Measurements from ENCODE around the gene GTF2H1. TPM values are rescaled to one million over a fixed set of nuclear protein-coding genes. Genes with fewer than 3 reads are reported as not detected.
A peak's percentile ranks its signal among the peaks of the same experiment; 100 is the strongest.

Gene GTF2H1
- total RNA-seq, 1 donor from 2014 or later, result 45.2 TPM

DNA sequence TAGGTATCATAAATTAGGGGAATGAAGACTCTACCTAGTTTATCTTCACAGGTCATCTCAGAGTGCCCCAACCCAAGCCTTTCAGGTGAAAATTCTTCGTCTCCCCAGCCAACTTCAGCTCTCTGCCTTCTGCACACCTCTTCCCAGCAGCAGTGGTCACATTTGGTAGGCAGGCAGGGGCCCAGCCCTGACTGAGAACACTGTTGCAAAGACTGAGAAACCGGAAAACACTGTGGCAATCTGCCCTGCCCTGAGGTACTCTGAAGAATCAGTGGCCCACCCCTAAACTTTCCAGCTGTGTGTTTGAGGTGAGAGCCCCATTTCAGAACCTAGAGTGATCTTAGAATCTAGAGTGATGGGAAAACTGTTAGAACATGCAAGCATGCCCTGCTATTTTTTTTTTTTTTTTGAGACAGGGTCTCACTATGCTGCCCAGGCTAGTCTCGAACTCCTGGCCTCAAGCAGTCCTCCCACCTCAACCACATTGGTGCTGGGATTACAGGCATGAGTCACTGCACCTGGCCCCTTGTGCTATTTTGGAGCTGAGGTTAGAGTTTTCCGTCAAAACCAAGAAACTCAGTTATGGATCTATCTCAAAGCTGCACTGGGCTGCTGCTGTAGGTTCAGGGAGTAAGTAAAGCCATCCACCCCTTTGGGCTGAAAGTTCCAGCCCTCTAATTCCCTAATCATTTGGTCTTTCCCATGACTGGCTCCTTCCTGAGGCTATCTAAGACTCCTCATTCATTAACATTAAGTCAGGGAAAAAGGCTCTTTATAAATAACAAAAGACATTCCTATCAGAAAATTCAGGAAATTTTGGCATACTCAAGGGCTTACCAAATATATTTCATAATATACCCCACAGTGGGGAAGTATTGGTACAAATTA, 70.3 kb downstream of the GTF2H1 start:
- H3K36me3 ChIP-seq, result peaks cover 9% of the 10 kb centered on the region
- Mint-ChIP-seq H3K4me3 (peak overlapping the region; percentile 62), H3K36me3 (peaks cover 3% of the 10 kb centered on the region)

DNA sequence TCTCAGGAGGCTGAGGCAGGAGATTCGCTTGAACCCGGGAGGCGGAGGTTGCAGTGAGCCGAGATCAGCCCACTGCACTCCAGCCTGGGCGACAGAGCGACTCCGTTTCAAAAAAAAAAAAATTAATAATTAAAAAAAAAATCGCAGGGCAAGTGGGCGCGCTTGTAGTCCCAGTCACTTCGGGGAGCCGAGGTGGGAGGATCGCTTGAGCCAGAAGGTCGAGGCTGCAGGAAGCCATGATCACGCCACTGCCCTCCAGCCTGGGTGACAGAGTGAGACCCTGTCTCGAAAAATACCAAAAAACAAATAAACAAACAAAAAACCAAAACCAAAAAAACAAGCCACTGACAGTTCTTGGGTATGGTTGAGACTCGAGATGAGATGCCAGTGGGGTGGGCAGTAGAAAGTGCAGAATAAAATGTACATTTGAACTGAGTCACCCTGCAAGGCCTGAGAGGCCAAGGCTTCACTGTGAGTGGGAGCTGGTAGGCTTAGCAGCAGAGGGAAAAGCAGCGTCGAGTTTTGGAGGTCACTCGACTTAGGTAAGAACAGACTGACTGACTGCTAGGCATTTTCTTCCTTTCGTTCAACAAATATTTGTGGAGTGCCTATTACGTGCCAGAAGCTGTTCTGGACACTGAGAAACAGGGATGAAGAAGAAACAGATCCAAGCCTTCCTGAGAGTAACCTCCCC, 71.4 kb downstream of the GTF2H1 start:
- Mint-ChIP-seq H3K4me1 (peaks cover 30% of the 10 kb centered on the region), H3K27me3 (ENCODE audit: insufficient read depth, low read depth) (peaks cover 6% of the 10 kb centered on the region), H3K27ac (no peak overlapping the region), H3K4me3 (peak overlapping the region; percentile 92), H3K9me3 (no peaks in the 10 kb centered on the region), H3K36me3 (peaks cover 8% of the 10 kb centered on the region)
- Histone ChIP-seq H3K4me2 (peak overlapping the region; percentile 79), H3K4me3 (peak overlapping the region; percentile 68), H3K27ac (no peak overlapping the region), H3K79me2 (ENCODE audit: low read depth) (peaks cover 47% of the 10 kb centered on the region), H3K9me3 (ENCODE audit: low read depth) (no peaks in the 10 kb centered on the region), H2AFZ (replicated peaks) (peak overlapping the region; percentile 7), H3K9ac (no peak overlapping the region), H4K20me1 (ENCODE audit: low read depth) (peaks cover 37% of the 10 kb centered on the region), H3F3A (ENCODE audit: low read depth) (peaks cover 26% of the 10 kb centered on the region), H3K27me3 (peaks cover 16% of the 10 kb centered on the region), H3K36me3 (peaks cover 12% of the 10 kb centered on the region), H3K4me1 (peaks cover 7% of the 10 kb centered on the region)
- TF ChIP-seq EZH2phosphoT487 (IDR thresholded peaks at IDR 0.05), result no peak
- TF ChIP-seq, protein P1, sequence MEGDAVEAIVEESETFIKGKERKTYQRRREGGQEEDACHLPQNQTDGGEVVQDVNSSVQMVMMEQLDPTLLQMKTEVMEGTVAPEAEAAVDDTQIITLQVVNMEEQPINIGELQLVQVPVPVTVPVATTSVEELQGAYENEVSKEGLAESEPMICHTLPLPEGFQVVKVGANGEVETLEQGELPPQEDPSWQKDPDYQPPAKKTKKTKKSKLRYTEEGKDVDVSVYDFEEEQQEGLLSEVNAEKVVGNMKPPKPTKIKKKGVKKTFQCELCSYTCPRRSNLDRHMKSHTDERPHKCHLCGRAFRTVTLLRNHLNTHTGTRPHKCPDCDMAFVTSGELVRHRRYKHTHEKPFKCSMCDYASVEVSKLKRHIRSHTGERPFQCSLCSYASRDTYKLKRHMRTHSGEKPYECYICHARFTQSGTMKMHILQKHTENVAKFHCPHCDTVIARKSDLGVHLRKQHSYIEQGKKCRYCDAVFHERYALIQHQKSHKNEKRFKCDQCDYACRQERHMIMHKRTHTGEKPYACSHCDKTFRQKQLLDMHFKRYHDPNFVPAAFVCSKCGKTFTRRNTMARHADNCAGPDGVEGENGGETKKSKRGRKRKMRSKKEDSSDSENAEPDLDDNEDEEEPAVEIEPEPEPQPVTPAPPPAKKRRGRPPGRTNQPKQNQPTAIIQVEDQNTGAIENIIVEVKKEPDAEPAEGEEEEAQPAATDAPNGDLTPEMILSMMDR (IDR thresholded peaks at IDR 0.05), result no peak
- TF ChIP-seq EZH2 (IDR thresholded peaks at IDR 0.05), result no peak
- no peak for DNase-seq (ENCODE audit: low spot score)

More for the DNA sequence above, 70.3 kb downstream of the GTF2H1 start:
- H3K27me3 Mint-ChIP-seq (ENCODE audit: insufficient read depth, low read depth), result peaks cover 6% of the 10 kb centered on the region
- no peak overlapping the region for H3K4me2 ChIP-seq
- TF ChIP-seq EZH2 (IDR thresholded peaks at IDR 0.05) (no peak), EZH2phosphoT487 (IDR thresholded peaks at IDR 0.05) (no peak)
- TF ChIP-seq, protein P1 (IDR thresholded peaks at IDR 0.05), result no peak
- no peaks in the 10 kb centered on the region for H3K9me3 Mint-ChIP-seq
- no peak overlapping the region for H2AFZ ChIP-seq (replicated peaks)
- no peak overlapping the region for H3K27ac ChIP-seq
- H3K4me1 Mint-ChIP-seq, result peaks cover 25% of the 10 kb centered on the region
- H4K20me1 ChIP-seq (ENCODE audit: low read depth), result peaks cover 27% of the 10 kb centered on the region
- no peak overlapping the region for H3K27ac Mint-ChIP-seq
- peaks cover 16% of the 10 kb centered on the region for H3K27me3 ChIP-seq
- no peaks in the 10 kb centered on the region for H3K9me3 ChIP-seq (ENCODE audit: low read depth)
- peaks cover 7% of the 10 kb centered on the region for H3K4me1 ChIP-seq
- H3F3A ChIP-seq (ENCODE audit: low read depth), result peaks cover 23% of the 10 kb centered on the region
- no peak overlapping the region for H3K4me3 ChIP-seq
- no peak overlapping the region for H3K9ac ChIP-seq
- no peak for DNase-seq (ENCODE audit: low spot score)
- peaks cover 39% of the 10 kb centered on the region for H3K79me2 ChIP-seq (ENCODE audit: low read depth)

DNA sequence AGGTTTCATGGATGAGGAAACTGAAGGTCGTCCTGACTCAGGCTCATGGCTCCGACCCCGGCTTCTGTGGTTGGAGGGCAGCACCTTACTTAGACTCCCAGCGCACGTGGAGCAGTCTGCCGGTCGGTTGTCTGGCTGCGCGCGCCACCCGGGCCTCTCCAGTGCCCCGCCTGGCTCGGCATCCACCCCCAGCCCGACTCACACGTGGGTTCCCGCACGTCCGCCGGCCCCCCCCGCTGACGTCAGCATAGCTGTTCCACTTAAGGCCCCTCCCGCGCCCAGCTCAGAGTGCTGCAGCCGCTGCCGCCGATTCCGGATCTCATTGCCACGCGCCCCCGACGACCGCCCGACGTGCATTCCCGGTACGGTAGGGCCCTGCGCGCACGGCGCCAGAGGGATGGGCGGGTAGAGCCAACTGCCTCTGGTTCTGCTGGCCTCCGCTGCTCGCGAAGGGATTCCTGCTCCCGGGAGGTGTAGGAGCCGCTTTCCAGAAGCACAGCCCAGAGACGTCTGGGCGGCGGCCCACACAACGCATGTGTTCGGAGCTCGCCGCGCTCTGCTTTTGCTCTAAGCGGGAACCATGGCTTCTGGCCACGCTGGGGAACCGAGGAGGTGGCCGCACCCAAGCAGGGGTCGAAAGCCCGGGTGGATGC, 72.0 kb downstream of the GTF2H1 start, which contains the start of gene LDHA:
Gene LDHA, plus strand, starts transcription at position 289 of the 653 bp plus-strand sequence. CDS start 2,280 bp downstream, outside the sequence.
- peaks cover 54% of the 10 kb centered on the region for H3K79me2 ChIP-seq (ENCODE audit: low read depth)
- peaks cover 30% of the 10 kb centered on the region for H3K4me1 Mint-ChIP-seq
- DNase-seq (ENCODE audit: low spot score), result peak; percentile 89

More for the DNA sequence above, 72.0 kb downstream of the GTF2H1 start, which contains the start of gene LDHA:
- peaks cover 31% of the 10 kb centered on the region for H3F3A ChIP-seq (ENCODE audit: low read depth)
- H3K27me3 ChIP-seq, result peaks cover 16% of the 10 kb centered on the region
- peaks cover 18% of the 10 kb centered on the region for H3K36me3 ChIP-seq
- Mint-ChIP-seq H3K36me3 (peaks cover 13% of the 10 kb centered on the region), H3K27me3 (ENCODE audit: insufficient read depth, low read depth) (peaks cover 6% of the 10 kb centered on the region), H3K4me3 (peak within 1 kb of the TSS; percentile 92), H3K9me3 (no peaks in the 10 kb centered on the region), H3K27ac (peak within 1 kb of the TSS; percentile 97)
- peak within 1 kb of the TSS; percentile 38 for H3K9ac ChIP-seq
- peak within 1 kb of the TSS; percentile 79 for H3K4me2 ChIP-seq
- H2AFZ ChIP-seq (replicated peaks), result peak within 1 kb of the TSS; percentile 7
- peaks cover 44% of the 10 kb centered on the region for H4K20me1 ChIP-seq (ENCODE audit: low read depth)
- peak within 1 kb of the TSS; percentile 68 for H3K27ac ChIP-seq
- peak within 1 kb of the TSS; percentile 68 for H3K4me3 ChIP-seq
- peaks cover 7% of the 10 kb centered on the region for H3K4me1 ChIP-seq
- TF ChIP-seq, protein P1 (IDR thresholded peaks at IDR 0.05), result no peak
- no peak for TF ChIP-seq EZH2 (IDR thresholded peaks at IDR 0.05)
- no peak for TF ChIP-seq EZH2phosphoT487 (IDR thresholded peaks at IDR 0.05)
- no peaks in the 10 kb centered on the region for H3K9me3 ChIP-seq (ENCODE audit: low read depth)

Data from neural progenitor cell (in vitro differentiated cells).